Epithelial cell of proximal tubule (primary cell): ENCODE measurements around the gene FBXL14. TPM values are rescaled to one million over a fixed set of nuclear protein-coding genes. Genes with fewer than 3 reads are reported as not detected.

Experiments
- DNase-seq: peaks from one replicate; pipeline ENCODE4 v3.0.0-alpha.2; 2011; ENCODE audit warnings: low read depth
- H3K4me3 ChIP-seq: 2 replicates; pipeline ENCODE4 v1.5.1; 2011; ENCODE audit warnings: low read depth, mild to moderate bottlenecking, low read length
- total RNA-seq: library from RNA; depleted of rRNA; stranded (reverse); fragments of >200 nt; gene quantifications from 2 replicates; pipeline ENCODE4 v1.2.3, GENCODE V29; 2015
- TF ChIP-seq, protein P1 (sequence below): conservative IDR thresholded peaks from 2 replicates; pipeline ENCODE4 v1.5.1; 2012; ENCODE audit warnings: low read depth, mild to moderate bottlenecking, low read length

Gene FBXL14
- total RNA-seq, 1 donor from 2014 or later = 5.5 TPM

DNA sequence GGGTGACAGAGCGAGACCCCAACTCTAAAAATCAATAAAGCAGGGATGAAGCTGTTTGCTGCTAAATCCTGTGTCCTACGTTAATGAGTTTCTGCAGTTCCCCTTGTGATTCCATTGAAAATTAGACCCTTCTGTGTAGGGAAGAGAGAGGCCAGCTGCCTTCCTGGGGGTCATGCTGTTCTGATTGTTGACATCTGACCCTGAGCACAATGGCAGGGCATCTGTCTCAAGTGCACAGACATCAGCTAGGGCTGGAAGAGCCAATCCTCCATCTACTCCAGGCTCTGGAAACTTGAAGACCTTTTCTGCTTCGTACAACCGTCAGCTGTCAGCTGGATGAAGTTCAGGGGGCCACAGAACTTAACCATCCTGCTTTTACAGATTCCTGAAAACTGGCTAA, 10.1 kb downstream of the FBXL14 start:
- no peak for DNase-seq
- TF ChIP-seq, protein P1, sequence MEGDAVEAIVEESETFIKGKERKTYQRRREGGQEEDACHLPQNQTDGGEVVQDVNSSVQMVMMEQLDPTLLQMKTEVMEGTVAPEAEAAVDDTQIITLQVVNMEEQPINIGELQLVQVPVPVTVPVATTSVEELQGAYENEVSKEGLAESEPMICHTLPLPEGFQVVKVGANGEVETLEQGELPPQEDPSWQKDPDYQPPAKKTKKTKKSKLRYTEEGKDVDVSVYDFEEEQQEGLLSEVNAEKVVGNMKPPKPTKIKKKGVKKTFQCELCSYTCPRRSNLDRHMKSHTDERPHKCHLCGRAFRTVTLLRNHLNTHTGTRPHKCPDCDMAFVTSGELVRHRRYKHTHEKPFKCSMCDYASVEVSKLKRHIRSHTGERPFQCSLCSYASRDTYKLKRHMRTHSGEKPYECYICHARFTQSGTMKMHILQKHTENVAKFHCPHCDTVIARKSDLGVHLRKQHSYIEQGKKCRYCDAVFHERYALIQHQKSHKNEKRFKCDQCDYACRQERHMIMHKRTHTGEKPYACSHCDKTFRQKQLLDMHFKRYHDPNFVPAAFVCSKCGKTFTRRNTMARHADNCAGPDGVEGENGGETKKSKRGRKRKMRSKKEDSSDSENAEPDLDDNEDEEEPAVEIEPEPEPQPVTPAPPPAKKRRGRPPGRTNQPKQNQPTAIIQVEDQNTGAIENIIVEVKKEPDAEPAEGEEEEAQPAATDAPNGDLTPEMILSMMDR = no peak
- H3K4me3 ChIP-seq = no peak overlapping the region

DNA sequence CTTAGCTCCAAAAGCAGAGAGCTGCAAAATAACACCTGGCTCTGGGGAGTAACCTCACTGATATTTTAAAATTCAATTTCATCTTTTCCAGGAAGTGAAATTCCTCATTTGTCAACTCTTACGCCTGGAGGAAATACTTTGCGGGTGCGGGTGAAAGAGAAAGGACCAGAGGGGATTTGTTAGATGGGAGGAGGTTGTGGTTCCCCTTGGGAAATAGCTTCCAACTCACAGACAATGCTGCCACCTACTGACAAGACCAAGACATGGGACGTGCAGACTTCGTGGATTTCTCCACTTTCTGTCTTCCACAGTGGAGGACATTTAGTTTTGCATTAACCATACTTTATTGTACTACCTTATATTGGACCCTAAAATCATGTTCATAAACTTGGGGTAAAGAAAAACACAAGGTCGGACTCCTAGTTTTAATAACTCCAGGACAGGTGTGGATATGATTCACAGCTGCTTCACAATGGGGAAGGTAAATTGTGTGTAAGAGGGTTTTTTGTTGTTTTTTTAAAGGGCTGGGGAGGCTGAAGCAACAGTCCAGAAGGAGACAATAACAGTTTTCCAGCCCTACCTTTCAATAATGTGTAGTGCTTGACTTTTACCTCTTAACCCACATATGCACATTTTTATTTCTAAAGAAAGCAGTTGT, 10.8 kb downstream of the FBXL14 start:
- TF ChIP-seq, protein P1 = peak; percentile 95
- DNase-seq = peak; percentile 40
- peak overlapping the region; percentile 35 for H3K4me3 ChIP-seq

DNA sequence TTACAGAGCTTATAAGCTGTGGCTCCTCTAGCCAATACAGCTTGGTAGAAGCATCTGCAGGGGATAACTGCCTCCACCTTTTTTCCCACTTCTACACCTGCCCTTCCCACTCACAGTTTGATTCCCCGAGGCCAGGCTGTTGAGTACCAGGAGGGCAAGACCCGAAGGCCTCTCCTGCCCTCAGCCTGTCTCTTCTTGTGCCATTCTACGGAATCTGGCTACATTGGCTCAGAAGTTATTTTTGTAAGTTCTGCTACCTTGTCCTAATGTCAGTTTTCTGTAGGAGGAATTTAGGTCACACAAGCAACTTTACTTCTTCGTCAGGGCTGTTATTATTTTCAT, 11.7 kb downstream of the FBXL14 start:
- DNase-seq = no peak
- TF ChIP-seq, protein P1 = no peak
- no peak overlapping the region for H3K4me3 ChIP-seq

DNA sequence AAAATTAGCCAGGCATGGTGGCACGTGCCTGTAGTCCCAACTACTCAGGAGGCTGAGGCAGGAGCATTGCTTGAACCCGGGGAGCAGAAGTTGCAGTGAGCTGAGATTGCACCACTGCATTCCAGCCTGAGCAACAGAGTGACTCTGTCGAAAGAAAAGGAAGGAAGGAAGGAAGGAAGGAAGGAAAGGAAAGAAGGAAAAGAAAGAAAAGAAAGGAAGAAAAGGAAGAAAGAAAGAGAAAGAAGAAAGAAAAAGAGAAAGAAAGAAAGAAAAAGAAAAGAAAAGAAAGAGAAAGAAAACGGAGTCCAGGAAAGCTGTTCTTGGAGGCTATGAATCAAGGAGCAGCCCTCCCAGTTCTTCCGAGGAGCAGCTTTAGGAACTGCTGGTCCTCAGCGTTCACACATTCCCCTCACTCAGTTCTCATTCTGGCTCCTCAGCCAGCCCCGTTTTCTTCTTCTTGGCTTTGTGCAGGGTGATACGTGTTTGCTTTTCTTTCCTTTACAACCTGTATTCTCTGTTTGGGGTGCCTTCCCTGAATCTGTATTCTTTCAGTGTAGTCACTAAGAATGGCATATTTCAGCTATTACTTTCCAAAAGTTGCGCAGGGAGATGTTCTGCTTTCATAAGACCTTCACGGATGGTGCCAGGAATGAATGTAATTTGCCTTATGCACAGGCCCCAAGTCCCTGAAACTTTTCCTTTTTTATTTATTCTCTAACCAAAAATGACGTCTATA, 12.2 kb downstream of the FBXL14 start:
- no peak for DNase-seq
- TF ChIP-seq, protein P1 = no peak

DNA sequence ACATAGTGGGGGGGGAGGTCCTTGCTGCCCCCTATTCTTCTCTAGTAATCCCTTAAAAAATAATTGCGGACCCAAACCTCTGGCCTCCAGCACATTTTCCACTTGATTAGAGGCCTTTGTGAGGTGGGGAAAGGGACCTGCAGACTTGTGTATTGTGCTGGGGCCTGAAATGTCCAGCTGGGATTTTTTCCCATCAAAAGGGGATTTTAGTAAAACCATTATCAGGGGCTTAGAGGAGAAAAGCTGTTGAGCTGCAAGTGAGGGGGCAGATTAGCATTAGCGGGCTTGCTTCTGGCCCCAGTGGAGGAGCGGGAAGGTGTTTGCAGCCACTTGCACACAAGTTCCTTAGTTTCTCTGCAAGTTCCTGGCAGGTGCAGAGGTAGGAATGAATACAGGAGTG, 13.9 kb downstream of the FBXL14 start:
- TF ChIP-seq, protein P1 = no peak
- DNase-seq = no peak
- no peak overlapping the region for H3K4me3 ChIP-seq

More for the DNA sequence above, 12.2 kb downstream of the FBXL14 start:
- H3K4me3 ChIP-seq = no peak overlapping the region

DNA sequence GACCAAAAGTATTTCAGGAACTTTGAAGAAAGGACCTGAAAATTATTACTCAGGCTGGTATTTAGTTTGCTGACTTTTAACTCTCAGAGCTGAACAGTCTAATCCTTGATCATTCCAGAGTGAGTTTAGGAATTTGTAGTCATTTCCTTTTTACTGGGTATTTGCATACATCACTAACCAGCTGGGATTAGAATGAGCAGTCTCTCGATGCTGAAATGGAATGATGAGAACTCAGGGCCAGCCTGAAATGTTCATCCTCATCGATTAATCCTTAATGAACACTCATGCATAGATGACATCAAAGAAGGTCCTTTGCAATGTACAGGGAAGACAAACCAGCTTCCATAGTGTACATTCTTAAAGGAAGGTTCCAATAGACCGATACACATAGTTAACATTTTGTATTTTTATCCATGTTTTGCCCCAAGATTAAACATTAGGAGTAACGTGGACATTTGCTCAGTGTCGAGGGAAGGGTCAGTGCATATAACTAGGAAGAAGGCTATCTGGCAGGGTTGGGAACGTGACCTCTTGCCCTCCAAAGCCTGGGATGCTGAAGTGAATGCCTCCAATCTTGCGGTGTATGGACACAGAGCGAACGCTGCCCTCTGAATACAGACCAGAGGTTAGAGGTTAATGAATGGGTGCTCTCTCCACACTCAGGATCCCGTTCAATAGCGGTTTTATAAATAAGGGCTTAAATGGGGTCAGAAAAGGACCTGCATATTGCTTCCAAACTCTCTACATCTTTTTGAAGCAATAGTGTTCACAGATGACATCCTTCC, 14.5 kb downstream of the FBXL14 start:
- TF ChIP-seq, protein P1 = no peak

More for the DNA sequence above, 14.5 kb downstream of the FBXL14 start:
- no peak overlapping the region for H3K4me3 ChIP-seq
- DNase-seq = no peak
